HG03064 (cell line): Measurements from ENCODE around the gene KIF21A.
A peak's percentile ranks its signal among the peaks of the same experiment; 100 is the strongest.

Source experiments
- ATAC-seq: cut with Tn5 transposase; IDR thresholded peaks from one replicate; pipeline ENCODE4 v1.9.1; 2021; ENCODE audit warnings: low read depth; ENCODE audit not compliant: unreplicated experiment

KIF21A gene

GRCh38 chr12:39393179-39393578 is 49.7 kb downstream of the KIF21A start:
- ATAC-seq = no peak

GRCh38 chr12:39392154-39392925 is 50.6 kb downstream of the KIF21A start:
- ATAC-seq = no peak

GRCh38 chr12:39390752-39391151 is 52.2 kb downstream of the KIF21A start:
- no peak for ATAC-seq

- no peak for ATAC-seq
These were observed 53.3 kb downstream of the KIF21A start for GRCh38 chr12:39389399-39390150.

- no peak for ATAC-seq
These were observed 56.6 kb downstream of the KIF21A start for GRCh38 chr12:39386335-39386734.

GRCh38 chr12:39383114-39383513 is 59.8 kb downstream of the KIF21A start:
- ATAC-seq = no peak

- ATAC-seq = no peak
These were observed 62.8 kb downstream of the KIF21A start for GRCh38 chr12:39380090-39380489.

- no peak for ATAC-seq
These were observed 64.6 kb downstream of the KIF21A start for GRCh38 chr12:39378341-39378740.

- ATAC-seq = no peak
These were observed 67.6 kb downstream of the KIF21A start for GRCh38 chr12:39375206-39375808.

GRCh38 chr12:39372929-39373328 is 70.0 kb downstream of the KIF21A start:
- ATAC-seq = peak; percentile 77

GRCh38 chr12:39372204-39372925 is 70.6 kb downstream of the KIF21A start:
- ATAC-seq = no peak

GRCh38 chr12:39369756-39370155 is 73.2 kb downstream of the KIF21A start:
- no peak for ATAC-seq

GRCh38 chr12:39368891-39369290 is 74.0 kb downstream of the KIF21A start:
- ATAC-seq = no peak

- ATAC-seq = no peak
These were observed 74.8 kb downstream of the KIF21A start for GRCh38 chr12:39368096-39368495.

- no peak for ATAC-seq
These were observed 75.4 kb downstream of the KIF21A start for GRCh38 chr12:39367494-39367893.

GRCh38 chr12:39365364-39366001 is 77.4 kb downstream of the KIF21A start:
- ATAC-seq = no peak

- no peak for ATAC-seq
These were observed 78.7 kb downstream of the KIF21A start for GRCh38 chr12:39364196-39364595.

GRCh38 chr12:39359645-39360044 is 83.3 kb downstream of the KIF21A start:
- no peak for ATAC-seq

- no peak for ATAC-seq
These were observed 85.9 kb downstream of the KIF21A start for GRCh38 chr12:39357041-39357440.

- no peak for ATAC-seq
These were observed 87.1 kb downstream of the KIF21A start for GRCh38 chr12:39355841-39356240.
